GM18861 (cell line): ENCODE data around the gene SERPINA3.

ENCODE experiments used
- ATAC-seq: cut with Tn5 transposase; IDR thresholded peaks from one replicate; pipeline ENCODE4 v1.9.1; 2021; ENCODE audit not compliant: unreplicated experiment

SERPINA3 gene

GRCh38 chr14:94612580-94613554, 676 bp downstream of the SERPINA3 start:
- ATAC-seq: no peak

DNA sequence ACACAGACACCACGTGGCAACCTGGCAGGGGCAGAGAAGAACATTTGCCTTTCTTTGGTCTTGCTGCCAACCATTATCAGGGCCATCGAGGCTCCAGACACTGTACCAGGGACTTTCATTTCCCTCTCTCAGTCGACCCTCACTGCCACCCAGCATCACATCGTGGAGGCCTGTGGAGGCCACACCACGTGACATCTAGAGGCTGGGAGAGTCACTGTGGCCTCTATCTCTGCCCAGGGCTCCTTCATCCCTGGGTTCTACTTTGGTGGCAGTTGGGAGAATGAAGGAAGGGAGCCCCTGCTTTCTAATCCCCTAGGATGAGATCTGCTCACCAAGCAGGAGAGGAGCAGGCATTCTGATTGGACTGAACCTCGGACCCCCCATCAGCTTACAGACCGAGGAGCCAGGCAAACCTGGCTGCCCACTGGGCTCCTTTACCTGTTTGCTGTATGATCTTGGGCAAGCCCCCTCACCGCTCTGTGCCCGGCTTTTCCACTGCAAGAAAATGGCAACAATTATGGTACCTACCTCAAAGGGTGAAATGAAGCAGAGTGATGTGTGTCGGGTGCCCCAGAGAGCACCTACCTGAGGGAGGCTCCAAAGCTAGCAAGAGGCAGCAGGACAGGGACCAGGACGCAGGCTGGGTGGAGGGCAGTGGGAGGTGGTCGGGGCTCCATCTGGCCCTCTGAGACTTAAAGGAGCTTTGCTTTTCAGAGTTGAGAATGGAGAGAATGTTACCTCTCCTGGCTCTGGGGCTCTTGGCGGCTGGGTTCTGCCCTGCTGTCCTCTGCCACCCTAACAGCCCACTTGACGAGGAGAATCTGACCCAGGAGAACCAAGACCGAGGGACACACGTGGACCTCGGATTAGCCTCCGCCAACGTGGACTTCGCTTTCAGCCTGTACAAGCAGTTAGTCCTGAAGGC, 1.8 kb downstream of the SERPINA3 start:
- ATAC-seq: no peak

DNA sequence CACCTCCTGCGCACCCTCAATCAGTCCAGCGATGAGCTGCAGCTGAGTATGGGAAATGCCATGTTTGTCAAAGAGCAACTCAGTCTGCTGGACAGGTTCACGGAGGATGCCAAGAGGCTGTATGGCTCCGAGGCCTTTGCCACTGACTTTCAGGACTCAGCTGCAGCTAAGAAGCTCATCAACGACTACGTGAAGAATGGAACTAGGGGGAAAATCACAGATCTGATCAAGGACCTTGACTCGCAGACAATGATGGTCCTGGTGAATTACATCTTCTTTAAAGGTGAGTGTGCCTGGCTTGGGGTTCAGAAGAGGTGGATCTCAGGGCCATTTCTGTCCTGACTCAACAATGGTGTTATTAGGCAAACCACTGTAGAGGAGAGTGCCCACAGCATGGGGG, 2.6 kb downstream of the SERPINA3 start:
- no peak for ATAC-seq

DNA sequence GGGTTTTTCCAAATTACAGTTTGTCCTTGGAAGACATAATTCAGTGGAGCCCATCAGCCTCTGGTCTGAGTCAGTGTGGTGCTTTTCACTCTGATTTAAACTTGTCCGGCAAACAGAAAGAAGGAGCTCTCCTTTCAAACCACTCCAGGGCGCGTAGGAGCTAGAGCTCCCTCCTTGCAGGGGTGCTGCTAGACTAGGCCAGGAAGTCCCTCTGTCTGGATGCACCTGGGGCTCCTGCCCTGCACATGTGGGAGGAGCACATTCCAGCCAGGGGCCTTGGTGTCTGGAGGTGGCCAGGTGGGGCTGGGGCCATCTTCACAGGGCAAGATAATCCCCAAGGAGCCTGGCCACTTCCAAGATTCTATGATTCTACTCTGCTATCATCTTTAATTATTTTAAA, 3.1 kb downstream of the SERPINA3 start:
- ATAC-seq: no peak

GRCh38 chr14:94615823-94616570, 3.8 kb downstream of the SERPINA3 start:
- ATAC-seq: no peak

GRCh38 chr14:94617366-94617941, 5.3 kb downstream of the SERPINA3 start:
- ATAC-seq: no peak

- no peak for ATAC-seq
Measured at GRCh38 chr14:94617988-94618822, 6.0 kb downstream of the SERPINA3 start.

GRCh38 chr14:94619297-94619696, 7.1 kb downstream of the SERPINA3 start:
- no peak for ATAC-seq

DNA sequence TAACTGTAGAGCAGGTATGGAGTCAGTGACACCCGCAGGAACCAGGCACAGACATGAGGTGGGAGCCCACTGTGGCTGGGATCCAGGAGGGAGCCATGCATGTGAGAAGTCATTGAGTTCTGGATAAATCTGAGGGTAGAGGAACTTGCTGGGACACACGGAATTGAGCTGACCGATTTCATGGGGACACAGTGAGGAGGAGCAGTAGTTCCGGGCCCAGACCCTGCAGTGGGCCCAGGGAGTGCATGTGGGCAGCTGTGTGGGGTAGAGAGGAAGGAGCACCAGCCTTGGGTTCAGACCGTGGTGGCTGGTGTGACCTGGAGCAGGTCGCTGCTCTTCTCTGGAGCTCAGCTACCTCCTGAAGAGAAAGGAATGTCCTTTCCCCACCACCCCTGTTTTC, 8.4 kb downstream of the SERPINA3 start:
- ATAC-seq: no peak

- no peak for ATAC-seq
Measured at GRCh38 chr14:94621358-94622134, 9.4 kb downstream of the SERPINA3 start.

DNA sequence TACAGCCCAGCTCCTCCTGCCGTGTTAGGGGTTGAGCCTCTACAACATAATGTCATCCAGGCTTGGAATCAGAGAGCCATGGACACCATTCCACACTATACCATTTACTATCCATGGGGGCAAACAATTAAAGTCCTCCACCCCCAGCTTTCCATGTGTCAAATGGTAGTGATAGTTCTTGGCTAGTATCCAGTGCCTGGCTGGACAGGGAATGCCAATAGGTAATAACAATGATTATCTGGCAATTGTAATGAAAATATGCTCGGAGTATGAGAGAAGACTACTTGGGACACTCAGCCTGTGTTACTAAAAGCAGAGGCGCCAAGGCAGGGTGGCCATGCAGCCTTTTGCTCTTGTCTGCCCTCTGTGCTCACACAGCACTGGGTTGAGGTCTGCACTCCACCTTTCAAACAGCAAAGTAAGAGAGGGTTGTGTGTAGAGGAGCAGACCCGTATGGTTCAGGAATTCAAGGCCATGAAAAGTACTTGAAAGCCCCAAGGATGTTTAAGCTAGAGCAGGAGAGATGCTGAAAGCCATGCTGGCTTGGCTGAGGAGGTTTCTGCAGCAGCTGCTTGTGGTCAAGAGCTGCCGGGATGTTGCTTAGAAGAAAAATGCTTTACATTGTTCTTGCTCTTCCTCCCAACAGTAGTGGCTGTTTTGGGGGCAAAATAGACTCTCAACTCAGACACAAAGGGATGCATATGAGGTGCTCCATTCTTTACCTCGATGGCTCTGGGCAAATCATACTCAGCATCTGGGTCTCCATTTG, 10.6 kb downstream of the SERPINA3 start:
- ATAC-seq: no peak

DNA sequence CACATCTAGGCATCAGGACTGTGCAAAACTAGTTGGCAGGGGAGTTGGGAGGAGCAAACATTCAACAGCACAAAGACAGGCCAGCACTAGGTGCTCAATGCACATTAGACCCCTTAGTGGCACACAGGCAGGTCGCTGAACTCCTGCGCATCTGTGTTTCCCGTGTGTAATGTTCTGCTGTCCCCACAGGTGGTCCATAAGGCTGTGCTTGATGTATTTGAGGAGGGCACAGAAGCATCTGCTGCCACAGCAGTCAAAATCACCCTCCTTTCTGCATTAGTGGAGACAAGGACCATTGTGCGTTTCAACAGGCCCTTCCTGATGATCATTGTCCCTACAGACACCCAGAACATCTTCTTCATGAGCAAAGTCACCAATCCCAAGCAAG, 11.2 kb downstream of the SERPINA3 start:
- no peak for ATAC-seq

- ATAC-seq: no peak
Measured at GRCh38 chr14:94623856-94624499, 11.8 kb downstream of the SERPINA3 start.

- ATAC-seq: no peak
Measured at GRCh38 chr14:94624537-94625352, 12.6 kb downstream of the SERPINA3 start.

DNA sequence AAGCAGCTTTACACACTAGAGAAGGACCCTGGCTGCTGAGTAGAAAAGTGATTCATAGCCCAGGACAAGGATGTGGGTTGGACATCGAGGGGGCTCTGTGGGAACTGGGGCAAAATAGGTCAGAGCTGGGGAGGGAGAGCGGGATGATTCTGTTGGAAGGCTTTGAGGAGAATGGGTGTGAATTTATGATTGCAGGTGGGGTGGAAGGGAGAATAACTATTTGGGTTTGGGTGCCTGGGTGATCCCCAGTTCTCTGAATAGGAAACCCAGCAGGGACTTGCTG, 13.1 kb downstream of the SERPINA3 start:
- ATAC-seq: no peak

GRCh38 chr14:94628578-94628977, 16.4 kb downstream of the SERPINA3 start:
- no peak for ATAC-seq

GRCh38 chr14:94630396-94630795, 18.2 kb downstream of the SERPINA3 start:
- no peak for ATAC-seq
